DOHH2 (cell line): ENCODE measurements around the gene RCE1.

Experiments used
- CTCF ChIP-seq: fragments of 200-600 bp; sonication (generic); IDR thresholded peaks from one replicate; pipeline ENCODE4 v1.5.1; 2014; ENCODE audit warnings: antibody characterized with exemption, mild to moderate bottlenecking, low read depth, low read length; ENCODE audit not compliant: poor library complexity, severe bottlenecking
- EZH2phosphoT487 ChIP-seq: fragments of 200-600 bp; sonication (generic); IDR thresholded peaks from 2 replicates; pipeline ENCODE4 v1.6.1; 2017; ENCODE audit warnings: borderline replicate concordance, mild to moderate bottlenecking, antibody characterized with exemption, low read length, moderate library complexity, mixed read lengths

GRCh38 chr11:66879999-66880398 lies 36.8 kb downstream of the RCE1 start:
- TF ChIP-seq CTCF (no peak), EZH2phosphoT487 (no peak)
